Measurements from ENCODE around the gene CEACAM20.
"Not testable (repeated sequence)": the region's sequence is repeated elsewhere in the genome, so short reads cannot be mapped to it uniquely, and the experiment has no call there.

The CEACAM20 gene

DNA sequence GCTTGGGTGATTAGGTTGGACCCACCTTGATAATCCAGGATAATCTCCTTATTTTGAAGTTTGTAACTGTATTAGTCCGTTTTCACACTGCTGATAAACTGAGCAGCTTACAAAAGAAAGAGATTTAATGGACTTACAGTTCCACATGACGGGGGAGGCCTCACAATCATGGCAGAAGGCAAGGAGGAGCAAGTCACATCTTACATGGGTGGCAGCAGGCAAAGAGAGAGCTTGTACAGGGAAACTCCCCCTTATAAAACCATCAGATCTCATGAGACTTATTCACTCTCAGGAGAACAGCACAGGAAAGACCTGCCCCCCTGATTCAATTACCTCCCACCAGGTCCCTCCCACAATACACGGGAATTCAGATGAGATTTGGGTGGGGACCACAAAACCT, 5.9 kb upstream of the CEACAM20 start:
- H3K27ac Mint-ChIP-seq; intact Hi-C loops (cut with micrococcal nuclease); H3K9me3 Mint-ChIP-seq; H3K36me3 Mint-ChIP-seq (ENCODE audit: low read depth); H3K4me1 Mint-ChIP-seq (ENCODE audit: low read depth); H3K4me3 Mint-ChIP-seq: not testable (repeated sequence)
- peaks cover 18% of the 10 kb centered on the region for H3K27me3 Mint-ChIP-seq

DNA sequence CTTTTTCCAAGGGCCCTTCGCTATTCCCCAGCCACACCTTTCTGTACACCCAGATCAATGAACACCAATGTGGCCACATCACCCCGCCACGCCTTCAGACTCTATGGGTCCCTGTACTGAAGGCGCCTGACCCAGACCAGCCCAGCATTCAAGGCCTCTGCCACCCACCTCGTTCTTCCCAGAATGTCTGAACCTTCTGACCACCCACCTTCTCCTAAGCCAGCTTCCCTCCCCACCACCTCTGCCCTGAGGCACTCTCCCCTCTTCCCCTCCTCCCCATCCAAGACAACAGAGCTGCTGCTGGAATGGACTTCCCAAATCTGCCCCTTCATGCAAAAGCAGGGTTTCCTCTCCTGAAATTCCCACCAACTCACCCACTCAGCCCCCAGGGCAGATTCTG, 3.3 kb upstream of the CEACAM20 start:
- Mint-ChIP-seq H3K4me3 (no peak overlapping the region), H3K36me3 (ENCODE audit: low read depth) (no peaks in the 10 kb centered on the region), H3K4me1 (ENCODE audit: low read depth) (peaks cover 8% of the 10 kb centered on the region), H3K9me3 (no peaks in the 10 kb centered on the region), H3K27ac (no peak overlapping the region), H3K27me3 (peaks cover 17% of the 10 kb centered on the region)
- intact Hi-C loops (cut with micrococcal nuclease): no loop called here

DNA sequence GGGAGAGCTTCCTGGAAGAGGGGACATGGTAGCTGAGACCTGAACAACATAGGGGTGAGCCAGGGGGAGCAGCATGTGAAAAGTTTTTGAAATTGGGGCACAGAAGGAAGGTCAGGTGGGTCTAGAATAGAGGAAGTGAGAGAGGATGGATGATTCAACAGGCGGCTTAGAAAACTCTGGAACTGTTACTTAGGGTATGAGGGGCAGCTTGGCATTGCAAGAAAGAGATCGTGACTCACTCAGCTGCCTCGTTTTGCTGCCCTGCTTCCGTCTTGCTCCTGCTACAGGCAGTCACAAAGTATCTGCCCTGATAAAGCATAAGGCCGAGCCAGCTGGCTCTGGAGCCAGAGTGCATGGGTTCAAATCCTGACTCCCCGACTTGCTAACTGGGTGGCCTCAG, 1.3 kb upstream of the CEACAM20 start:
- Mint-ChIP-seq H3K36me3 (ENCODE audit: low read depth) (no peaks in the 10 kb centered on the region), H3K4me1 (ENCODE audit: low read depth) (peaks cover 8% of the 10 kb centered on the region), H3K4me3 (no peak overlapping the region), H3K27ac (no peak overlapping the region), H3K27me3 (peaks cover 15% of the 10 kb centered on the region), H3K9me3 (no peaks in the 10 kb centered on the region)
- intact Hi-C loops (cut with micrococcal nuclease): no loop called here

DNA sequence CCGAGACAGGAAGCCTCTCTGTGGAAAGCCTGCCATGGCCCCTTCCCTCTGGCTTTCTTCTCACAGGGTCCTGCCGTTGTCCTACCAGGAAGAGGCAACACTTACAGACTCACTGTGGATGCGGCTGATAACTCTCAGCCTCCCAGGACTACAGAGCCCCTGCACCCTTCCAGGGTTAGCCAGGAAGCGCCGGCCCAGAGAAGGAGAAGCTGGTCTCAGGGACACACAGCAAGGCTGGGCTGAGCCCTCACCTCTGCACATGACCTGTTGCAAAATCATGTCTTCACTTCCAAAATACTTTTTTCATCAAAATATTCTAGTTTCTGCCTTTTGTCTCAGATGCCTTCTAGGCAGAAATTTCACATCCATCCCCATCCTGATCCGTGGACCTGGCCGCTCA, 1.9 kb downstream of the CEACAM20 start:
- H3K36me3 Mint-ChIP-seq (ENCODE audit: low read depth): no peaks in the 10 kb centered on the region
- H3K4me1 Mint-ChIP-seq (ENCODE audit: low read depth): peaks cover 8% of the 10 kb centered on the region
- H3K27me3 Mint-ChIP-seq: peaks cover 8% of the 10 kb centered on the region
- no peaks in the 10 kb centered on the region for H3K9me3 Mint-ChIP-seq
- no peak overlapping the region for H3K27ac Mint-ChIP-seq
- H3K4me3 Mint-ChIP-seq: no peak overlapping the region
- intact Hi-C loops (cut with micrococcal nuclease): no loop called here

DNA sequence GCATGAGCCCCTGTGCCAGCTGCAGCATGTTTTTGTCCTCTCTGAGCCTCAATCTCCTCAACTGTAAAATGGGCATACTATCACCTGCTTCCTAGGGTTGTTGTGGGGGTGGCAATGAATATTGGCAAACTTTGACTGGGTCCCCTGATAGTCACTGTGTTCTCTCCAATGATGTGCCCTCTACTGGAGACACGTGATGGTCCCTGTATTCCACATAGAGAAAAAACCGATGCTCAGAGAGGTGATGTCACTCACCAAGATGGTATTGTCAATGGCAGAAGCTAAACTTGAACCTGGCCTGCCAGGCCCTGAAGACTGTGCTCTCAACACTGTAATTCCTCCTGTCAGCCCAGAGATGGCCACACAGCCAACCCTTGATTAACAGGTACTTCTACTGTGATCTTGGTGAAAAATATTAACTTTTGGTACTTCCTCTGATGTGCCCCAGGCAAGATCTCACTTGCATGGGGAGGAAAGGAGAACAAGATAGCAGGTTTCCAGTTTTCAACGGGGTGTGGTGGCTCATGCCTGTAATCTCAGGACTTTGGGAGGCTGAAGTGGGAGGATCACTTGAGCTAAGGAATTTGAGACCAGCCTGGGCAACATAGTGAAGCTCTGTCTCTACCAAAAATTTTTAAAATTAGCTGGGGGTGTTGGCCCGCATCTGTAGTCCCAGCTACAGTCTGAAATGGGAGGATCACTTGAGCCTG, 3.6 kb downstream of the CEACAM20 start:
- intact Hi-C loops (cut with micrococcal nuclease): no loop called here
- H3K4me1 Mint-ChIP-seq (ENCODE audit: low read depth): peaks cover 5% of the 10 kb centered on the region
- no peak overlapping the region for H3K27ac Mint-ChIP-seq
- H3K9me3 Mint-ChIP-seq: no peaks in the 10 kb centered on the region
- no peaks in the 10 kb centered on the region for H3K36me3 Mint-ChIP-seq (ENCODE audit: low read depth)
- no peak overlapping the region for H3K4me3 Mint-ChIP-seq
- peaks cover 8% of the 10 kb centered on the region for H3K27me3 Mint-ChIP-seq

DNA sequence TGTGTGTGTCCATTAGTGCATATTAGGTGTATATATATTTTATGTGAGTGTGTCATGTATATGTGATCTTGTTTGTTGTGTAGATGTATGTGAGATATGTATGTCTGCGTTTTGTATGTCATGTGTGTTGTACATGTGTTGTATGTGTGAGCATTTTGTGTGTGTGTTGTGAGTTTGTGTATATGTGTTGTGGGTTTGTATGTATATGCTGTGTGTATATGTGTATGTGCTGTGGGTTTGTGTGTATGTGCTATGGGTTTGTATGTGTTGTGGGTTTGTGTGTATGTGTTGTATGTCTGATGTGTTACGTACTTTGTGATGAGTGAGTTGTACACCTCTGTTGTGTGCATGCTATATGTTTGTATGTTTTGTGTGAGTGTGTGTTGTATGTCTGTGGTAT, 8.1 kb downstream of the CEACAM20 start:
- H3K9me3 Mint-ChIP-seq: peaks cover 4% of the 10 kb centered on the region
- H3K4me3 Mint-ChIP-seq: no peak overlapping the region
- intact Hi-C loops (cut with micrococcal nuclease): no loop called here
- H3K4me1 Mint-ChIP-seq (ENCODE audit: low read depth): no peaks in the 10 kb centered on the region
- no peaks in the 10 kb centered on the region for H3K36me3 Mint-ChIP-seq (ENCODE audit: low read depth)
- no peak overlapping the region for H3K27ac Mint-ChIP-seq
- no peaks in the 10 kb centered on the region for H3K27me3 Mint-ChIP-seq

DNA sequence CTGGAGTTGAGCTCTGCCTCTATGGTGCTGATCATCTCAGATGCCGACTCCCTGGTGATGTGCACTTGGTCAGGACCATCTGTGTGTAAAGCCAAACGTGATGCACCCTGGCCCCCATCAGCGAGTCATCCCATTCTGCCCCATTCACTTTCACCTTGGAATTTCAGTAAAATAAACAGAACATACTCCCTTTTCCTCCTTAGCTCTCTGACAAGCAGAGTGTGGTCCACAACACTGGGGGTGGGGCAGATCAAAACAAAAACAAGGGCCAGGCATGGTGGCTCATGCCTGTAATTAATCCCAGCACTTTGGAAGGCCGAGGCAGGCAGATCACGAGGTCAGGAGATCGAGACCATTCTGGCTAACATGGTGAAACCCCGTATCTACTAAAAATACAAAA, 12.3 kb downstream of the CEACAM20 start:
- Mint-ChIP-seq H3K9me3 (peaks cover 7% of the 10 kb centered on the region), H3K27me3 (no peaks in the 10 kb centered on the region), H3K4me3 (no peak overlapping the region), H3K36me3 (ENCODE audit: low read depth) (no peaks in the 10 kb centered on the region), H3K27ac (no peak overlapping the region), H3K4me1 (ENCODE audit: low read depth) (no peaks in the 10 kb centered on the region)
- intact Hi-C loops (cut with micrococcal nuclease): no loop called here

DNA sequence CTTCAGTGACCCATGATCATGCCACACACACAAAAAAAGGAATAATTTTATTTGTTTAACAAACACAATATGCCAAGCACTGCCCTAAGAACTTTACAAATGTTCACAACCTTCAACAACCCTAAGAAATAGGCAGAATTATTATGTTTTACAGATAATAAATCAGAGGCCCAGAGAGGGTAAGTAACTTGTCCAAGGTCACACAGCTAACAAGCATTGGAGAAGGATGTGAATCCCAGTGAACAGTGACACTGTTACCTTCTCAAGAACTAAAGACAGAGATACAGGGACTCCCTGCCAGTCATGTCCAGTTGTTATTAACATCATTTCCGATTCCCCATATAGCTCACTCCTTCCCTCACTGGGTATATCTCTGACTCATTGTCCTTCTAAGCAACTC, 13.6 kb downstream of the CEACAM20 start:
- H3K27me3 Mint-ChIP-seq: no peaks in the 10 kb centered on the region
- no peak overlapping the region for H3K4me3 Mint-ChIP-seq
- H3K9me3 Mint-ChIP-seq: peaks cover 7% of the 10 kb centered on the region
- no peaks in the 10 kb centered on the region for H3K4me1 Mint-ChIP-seq (ENCODE audit: low read depth)
- no peak overlapping the region for H3K27ac Mint-ChIP-seq
- no peaks in the 10 kb centered on the region for H3K36me3 Mint-ChIP-seq (ENCODE audit: low read depth)
- intact Hi-C loops (cut with micrococcal nuclease): no loop called here

DNA sequence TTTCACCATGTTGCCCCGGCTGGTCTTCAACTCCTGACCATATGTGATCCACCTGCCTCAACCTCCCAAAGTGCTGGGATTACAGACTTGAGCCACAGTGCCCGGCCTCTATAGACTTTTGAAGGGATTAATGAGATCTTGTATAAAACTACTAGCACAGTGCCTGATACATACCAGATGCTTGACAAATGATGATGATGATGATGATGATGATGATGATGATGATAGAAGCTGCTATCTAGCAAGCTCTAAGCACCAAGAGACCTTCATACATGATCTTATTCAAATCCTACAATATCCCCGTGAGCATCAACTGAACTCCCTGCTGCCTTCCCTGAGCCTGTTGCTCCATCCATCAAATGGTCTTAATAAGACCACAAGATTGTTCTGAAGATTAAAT, 14.4 kb downstream of the CEACAM20 start:
- Mint-ChIP-seq H3K27me3 (peaks cover 2% of the 10 kb centered on the region), H3K4me3 (no peak overlapping the region), H3K9me3 (peaks cover 11% of the 10 kb centered on the region), H3K36me3 (ENCODE audit: low read depth) (no peaks in the 10 kb centered on the region), H3K27ac (no peak overlapping the region), H3K4me1 (ENCODE audit: low read depth) (no peaks in the 10 kb centered on the region)
- intact Hi-C loops (cut with micrococcal nuclease): no loop called here

DNA sequence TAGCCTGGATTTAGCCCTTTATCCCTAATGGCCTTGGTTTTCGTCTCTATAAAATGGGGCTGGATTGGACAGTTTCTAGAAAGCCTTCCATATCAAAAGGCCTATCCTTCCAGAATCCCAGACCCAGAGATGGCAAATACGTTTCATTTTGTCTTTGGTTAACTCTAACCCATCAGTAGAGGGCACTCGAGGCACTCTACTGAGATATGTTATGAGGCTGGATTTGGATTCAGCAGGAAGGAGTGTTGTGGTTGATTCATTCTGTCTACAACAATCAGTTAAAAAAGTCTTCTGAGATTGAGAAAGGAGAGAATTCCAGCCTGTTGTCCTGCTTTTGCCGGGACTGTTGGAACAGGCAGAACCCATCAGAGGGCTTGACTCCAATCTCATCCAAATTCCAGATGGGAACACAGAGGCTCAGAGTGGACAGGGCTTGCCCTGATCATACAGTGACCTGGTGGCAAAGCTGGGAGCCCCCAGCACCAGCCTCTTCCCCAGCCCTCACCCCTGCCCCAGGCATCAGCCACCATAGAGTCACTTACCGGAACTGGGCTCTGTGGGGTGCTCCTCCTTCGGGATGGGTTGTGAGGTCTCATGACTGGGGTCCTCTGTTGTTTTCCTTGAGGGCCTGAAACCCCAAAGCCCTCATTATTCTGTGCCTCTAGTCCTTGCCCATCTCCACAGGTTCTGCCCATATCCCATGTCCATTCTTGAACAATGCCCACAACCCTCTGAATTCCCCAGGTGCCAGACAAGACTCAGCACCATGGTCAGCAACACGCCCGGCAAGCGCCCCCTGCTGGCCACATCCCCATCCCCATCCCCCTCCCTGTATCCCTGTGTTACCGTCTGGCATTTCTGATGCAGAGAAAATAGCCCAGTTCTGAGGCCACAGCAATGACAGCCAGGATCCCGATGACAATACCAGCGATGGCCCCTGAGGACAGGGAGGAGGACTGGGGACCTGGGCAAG, 16.9 kb downstream of the CEACAM20 start:
- Mint-ChIP-seq H3K27ac (no peak overlapping the region), H3K27me3 (peaks cover 12% of the 10 kb centered on the region), H3K4me3 (no peak overlapping the region), H3K4me1 (ENCODE audit: low read depth) (no peaks in the 10 kb centered on the region), H3K36me3 (ENCODE audit: low read depth) (no peaks in the 10 kb centered on the region), H3K9me3 (peaks cover 27% of the 10 kb centered on the region)
- intact Hi-C loops (cut with micrococcal nuclease): no loop called here

DNA sequence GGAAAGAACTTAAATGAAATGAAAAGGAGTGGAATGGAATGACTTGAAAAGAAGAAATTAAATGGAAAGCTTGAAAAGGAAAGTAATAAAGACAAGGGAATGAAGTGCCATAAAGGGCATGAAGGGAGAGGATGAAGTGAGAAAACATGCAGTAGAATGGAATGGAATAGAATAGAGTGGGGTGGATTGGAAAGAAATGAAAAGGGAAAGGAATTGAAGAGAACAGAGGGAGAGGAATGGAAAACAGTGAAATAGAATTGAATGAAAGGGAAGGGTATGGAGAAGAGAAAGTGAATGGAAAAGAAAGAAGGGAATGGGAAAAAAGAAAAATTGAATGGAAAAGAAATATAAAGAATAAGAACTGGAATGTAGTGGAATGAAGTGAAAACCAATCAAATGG, 20.0 kb downstream of the CEACAM20 start:
- Mint-ChIP-seq H3K27ac (no peak overlapping the region), H3K4me3 (no peak overlapping the region), H3K9me3 (peaks cover 31% of the 10 kb centered on the region), H3K36me3 (ENCODE audit: low read depth) (no peaks in the 10 kb centered on the region), H3K4me1 (ENCODE audit: low read depth) (no peaks in the 10 kb centered on the region), H3K27me3 (peaks cover 22% of the 10 kb centered on the region)
- intact Hi-C loops (cut with micrococcal nuclease): loop anchor here (10.0 kb wide), 1 partner anchor 105 kb away; the partner anchor contains the start of gene ZNF285

DNA sequence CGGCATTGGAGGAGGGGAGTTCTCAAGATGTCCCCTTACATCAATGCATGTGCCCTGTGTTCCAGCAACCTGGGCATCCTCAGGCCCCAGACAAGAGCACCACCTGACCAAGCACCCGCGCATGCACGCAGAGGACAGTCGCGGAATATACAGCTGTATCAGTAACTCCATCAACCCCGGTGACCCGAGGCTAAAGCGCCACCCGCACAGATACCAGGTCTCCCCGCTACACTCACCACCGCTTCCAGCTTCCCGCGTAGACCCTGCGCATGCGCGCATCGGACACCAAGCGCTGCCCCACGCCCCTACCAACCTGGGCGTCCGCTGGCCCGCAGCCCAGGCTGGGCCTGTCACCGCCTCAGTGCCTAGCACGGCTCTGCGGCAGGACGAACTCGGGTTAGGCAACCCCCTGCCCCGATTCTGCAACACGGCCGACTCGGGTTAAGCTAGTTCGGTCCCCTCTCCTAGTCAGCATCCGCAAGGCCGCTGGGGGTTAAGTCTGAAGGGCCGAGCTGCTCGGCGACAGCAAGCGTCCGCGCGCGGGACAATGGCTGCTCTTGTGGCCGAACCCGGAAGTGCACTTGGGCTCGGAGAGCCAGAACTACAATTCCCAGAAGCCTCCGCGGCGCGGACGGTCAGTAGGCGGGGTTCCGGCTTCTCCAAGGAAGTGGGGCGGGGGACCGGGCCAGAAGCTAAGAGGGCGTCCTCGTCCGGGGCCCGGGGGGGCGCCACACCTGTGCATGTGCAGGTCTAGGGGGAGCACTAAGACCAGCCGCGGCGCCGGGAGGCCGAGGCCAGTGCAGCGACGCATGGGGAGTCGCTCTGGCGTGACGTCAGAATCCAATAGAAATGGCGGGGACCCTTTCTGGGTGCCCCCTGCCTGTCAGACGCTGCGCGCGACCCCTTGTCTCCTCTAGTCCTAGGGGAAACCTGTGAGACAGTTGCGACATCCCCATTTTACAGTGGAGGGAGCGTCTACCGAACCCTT, 29.2 kb downstream of the CEACAM20 start, which contains the start of gene ZNF180:
Gene ZNF180, minus strand, starts transcription at position 561 of the 988 bp plus-strand sequence. CDS start 3,188 bp downstream, outside the sequence.
- H3K27ac Mint-ChIP-seq: peak within 1 kb of the TSS; percentile 90
- intact Hi-C loops (cut with micrococcal nuclease): loop anchor here (10.0 kb wide), 1 partner anchor 95 kb away; the partner anchor contains the start of gene ZNF285
- H3K36me3 Mint-ChIP-seq (ENCODE audit: low read depth): peaks cover 62% of the 10 kb centered on the region
- H3K27me3 Mint-ChIP-seq: peaks cover 20% of the 10 kb centered on the region
- peaks cover 35% of the 10 kb centered on the region for H3K4me1 Mint-ChIP-seq (ENCODE audit: low read depth)
- H3K9me3 Mint-ChIP-seq: peaks cover 60% of the 10 kb centered on the region
- peak within 1 kb of the TSS; percentile 82 for H3K4me3 Mint-ChIP-seq

DNA sequence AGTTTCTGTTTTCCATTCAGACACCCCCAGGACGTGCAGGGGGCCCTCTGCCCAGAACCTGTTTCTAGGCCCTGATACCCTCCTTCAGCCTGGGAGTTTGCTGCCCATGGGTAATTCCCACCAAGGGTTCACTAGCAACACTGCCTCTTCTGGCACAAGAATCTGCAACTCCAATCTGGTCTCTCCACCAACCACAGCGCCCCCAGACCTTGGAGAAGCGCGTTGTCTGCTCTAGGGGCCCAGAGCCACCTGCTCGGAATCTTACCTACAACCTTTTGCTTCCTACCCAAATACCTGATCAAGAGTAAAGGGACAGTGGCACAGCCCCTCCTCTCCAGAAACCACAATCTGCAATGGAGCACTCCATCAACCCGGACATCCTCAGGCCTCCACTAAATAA, 29.9 kb downstream of the CEACAM20 start:
- intact Hi-C loops (cut with micrococcal nuclease): no loop called here
- Mint-ChIP-seq H3K27ac (peak overlapping the region; percentile 90), H3K9me3 (peaks cover 64% of the 10 kb centered on the region), H3K36me3 (ENCODE audit: low read depth) (peaks cover 69% of the 10 kb centered on the region), H3K4me1 (ENCODE audit: low read depth) (peaks cover 35% of the 10 kb centered on the region), H3K27me3 (peaks cover 15% of the 10 kb centered on the region), H3K4me3 (peak overlapping the region; percentile 82)
